Measurements from ENCODE around the gene AP3B1. TPM values are rescaled to one million over a fixed set of nuclear protein-coding genes. Genes with fewer than 3 reads are reported as not detected.

The AP3B1 gene
- total RNA-seq, 2 donors from 2014 or later: 34.5 to 40.6 TPM

DNA sequence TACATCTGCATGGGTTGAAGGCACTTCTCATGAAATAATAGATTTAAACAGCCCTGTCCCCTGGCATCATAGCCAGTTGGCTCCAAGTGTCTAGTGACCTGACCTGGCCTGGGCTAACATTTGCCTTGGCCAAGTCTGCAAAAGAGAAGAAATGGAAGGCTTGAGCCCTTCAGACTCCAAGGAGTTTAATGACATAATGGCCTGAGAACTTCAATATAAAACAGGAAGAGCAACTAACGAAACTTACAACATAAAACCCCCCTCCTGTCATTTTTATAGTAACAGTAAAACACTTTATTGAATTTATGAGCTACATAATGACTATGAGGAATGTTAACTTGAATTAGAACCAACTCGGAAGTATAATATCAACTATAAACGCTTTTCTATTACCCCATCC is 299.6 kb downstream of the AP3B1 start:
- Mint-ChIP-seq H3K27me3 (no peaks in the 10 kb centered on the region), H3K4me1 (peaks cover 2% of the 10 kb centered on the region), H3K36me3 (ENCODE audit: low read depth) (peaks cover 10% of the 10 kb centered on the region), H3K27ac (no peak overlapping the region), H3K4me3 (no peak overlapping the region)
- no peak for ATAC-seq
- no peaks in the 10 kb centered on the region for H3K9me3 ChIP-seq (ENCODE audit: control insufficient read depth, low read length, poor library complexity, severe bottlenecking)
- no peak for DNase-seq

- Mint-ChIP-seq H3K27me3 (no peaks in the 10 kb centered on the region), H3K36me3 (ENCODE audit: low read depth) (peaks cover 4% of the 10 kb centered on the region), H3K27ac (no peak overlapping the region), H3K4me3 (no peak overlapping the region), H3K4me1 (no peaks in the 10 kb centered on the region)
- ATAC-seq (no peak), DNase-seq (no peak)
- H3K9me3 ChIP-seq (ENCODE audit: control insufficient read depth, low read length, poor library complexity, severe bottlenecking): no peaks in the 10 kb centered on the region
Measured at GRCh38 chr5:77993855-77994318, 300.6 kb downstream of the AP3B1 start.

GRCh38 chr5:77993141-77993854 is 301.2 kb downstream of the AP3B1 start:
- peak overlapping the region; percentile 57 for H3K27ac Mint-ChIP-seq
- ATAC-seq: no peak
- DNase-seq: no peak
- H3K4me1 Mint-ChIP-seq: no peaks in the 10 kb centered on the region
- no peaks in the 10 kb centered on the region for H3K9me3 ChIP-seq (ENCODE audit: control insufficient read depth, low read length, poor library complexity, severe bottlenecking)
- no peak overlapping the region for H3K4me3 Mint-ChIP-seq
- H3K36me3 Mint-ChIP-seq (ENCODE audit: low read depth): peaks cover 4% of the 10 kb centered on the region
- no peaks in the 10 kb centered on the region for H3K27me3 Mint-ChIP-seq

DNA sequence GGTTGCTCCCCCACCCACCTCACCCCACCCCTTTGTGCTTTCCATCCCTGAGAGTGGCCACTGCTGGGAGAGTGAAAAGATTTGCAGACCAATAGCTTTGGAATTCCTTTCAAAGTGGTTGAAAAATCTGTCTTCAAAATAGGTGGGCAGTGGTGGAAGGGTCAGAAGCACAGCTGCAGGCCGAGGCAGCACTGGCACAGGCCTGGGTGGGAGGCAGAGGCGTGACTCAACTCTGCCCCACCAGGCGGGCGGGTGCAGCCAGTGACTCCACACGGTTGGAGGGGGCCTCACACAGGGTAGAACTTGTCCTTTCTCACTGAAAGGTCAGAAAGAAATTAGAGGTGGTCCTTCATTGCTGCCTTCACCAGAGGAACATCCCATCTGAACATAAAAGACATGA is 303.4 kb downstream of the AP3B1 start:
- ATAC-seq (no peak), DNase-seq (no peak)
- no peaks in the 10 kb centered on the region for H3K9me3 ChIP-seq (ENCODE audit: control insufficient read depth, low read length, poor library complexity, severe bottlenecking)
- no peak overlapping the region for H3K4me3 Mint-ChIP-seq
- H3K27ac Mint-ChIP-seq: no peak overlapping the region
- H3K36me3 Mint-ChIP-seq (ENCODE audit: low read depth): peaks cover 2% of the 10 kb centered on the region
- H3K4me1 Mint-ChIP-seq: no peaks in the 10 kb centered on the region
- H3K27me3 Mint-ChIP-seq: no peaks in the 10 kb centered on the region

GRCh38 chr5:77990020-77990419 is 304.5 kb downstream of the AP3B1 start:
- DNase-seq (no peak), ATAC-seq (no peak)
- Mint-ChIP-seq H3K36me3 (ENCODE audit: low read depth) (peaks cover 2% of the 10 kb centered on the region), H3K4me3 (no peak overlapping the region), H3K27ac (no peak overlapping the region), H3K4me1 (no peaks in the 10 kb centered on the region), H3K27me3 (no peaks in the 10 kb centered on the region)
- H3K9me3 ChIP-seq (ENCODE audit: control insufficient read depth, low read length, poor library complexity, severe bottlenecking): no peaks in the 10 kb centered on the region

DNA sequence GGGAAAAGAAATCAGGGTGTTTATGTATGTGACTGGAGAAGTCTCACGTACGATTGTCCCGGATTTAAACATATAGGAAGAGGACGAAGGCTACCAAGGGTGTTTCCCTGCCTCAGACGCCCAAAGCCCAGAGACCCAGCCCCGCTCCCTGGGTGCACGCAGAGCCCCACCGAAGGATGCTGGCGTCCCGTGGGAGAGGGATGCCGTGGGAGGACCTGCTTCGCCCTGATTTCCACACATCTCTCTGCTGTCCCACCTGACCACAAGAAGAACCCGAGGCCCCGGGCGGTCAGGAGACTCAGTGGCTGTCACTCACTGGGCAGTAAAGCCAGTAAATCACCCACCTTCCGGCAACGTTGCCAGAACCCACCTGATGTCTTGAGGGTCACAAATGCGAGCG is 306.5 kb downstream of the AP3B1 start:
- no peaks in the 10 kb centered on the region for H3K27me3 Mint-ChIP-seq

DNA sequence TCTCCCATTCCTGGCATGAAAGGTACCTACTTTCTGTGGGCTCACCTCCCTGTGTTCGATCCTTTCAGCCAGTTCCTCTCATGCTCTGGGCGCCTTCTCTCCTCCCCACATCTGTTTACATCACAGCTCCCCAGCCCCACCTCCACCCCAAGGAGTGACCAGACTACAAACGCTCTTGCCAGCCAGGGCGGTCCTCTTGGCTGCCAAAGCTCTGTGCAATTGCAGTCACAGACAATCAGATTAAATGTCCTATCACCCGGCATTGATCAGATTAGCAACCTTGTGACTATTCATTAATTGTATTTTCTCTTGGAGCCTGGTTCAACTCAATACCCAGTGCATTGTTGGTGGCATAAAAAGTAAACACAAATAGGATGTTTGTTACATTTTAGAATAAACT is 307.2 kb downstream of the AP3B1 start:
- no peaks in the 10 kb centered on the region for H3K4me1 Mint-ChIP-seq
- H3K4me3 Mint-ChIP-seq: no peak overlapping the region
- no peak overlapping the region for H3K27ac Mint-ChIP-seq
- H3K9me3 ChIP-seq (ENCODE audit: control insufficient read depth, low read length, poor library complexity, severe bottlenecking): no peaks in the 10 kb centered on the region
- H3K27me3 Mint-ChIP-seq: peaks cover 6% of the 10 kb centered on the region
- DNase-seq (no peak), ATAC-seq (no peak)
- H3K36me3 Mint-ChIP-seq (ENCODE audit: low read depth): no peaks in the 10 kb centered on the region

More for the DNA sequence above, 306.5 kb downstream of the AP3B1 start:
- H3K4me3 Mint-ChIP-seq: no peak overlapping the region
- ATAC-seq: no peak
- H3K36me3 Mint-ChIP-seq (ENCODE audit: low read depth): peaks cover under 1% of the 10 kb centered on the region
- no peak for DNase-seq
- H3K27ac Mint-ChIP-seq: no peak overlapping the region
- no peaks in the 10 kb centered on the region for H3K4me1 Mint-ChIP-seq
- no peaks in the 10 kb centered on the region for H3K9me3 ChIP-seq (ENCODE audit: control insufficient read depth, low read length, poor library complexity, severe bottlenecking)

DNA sequence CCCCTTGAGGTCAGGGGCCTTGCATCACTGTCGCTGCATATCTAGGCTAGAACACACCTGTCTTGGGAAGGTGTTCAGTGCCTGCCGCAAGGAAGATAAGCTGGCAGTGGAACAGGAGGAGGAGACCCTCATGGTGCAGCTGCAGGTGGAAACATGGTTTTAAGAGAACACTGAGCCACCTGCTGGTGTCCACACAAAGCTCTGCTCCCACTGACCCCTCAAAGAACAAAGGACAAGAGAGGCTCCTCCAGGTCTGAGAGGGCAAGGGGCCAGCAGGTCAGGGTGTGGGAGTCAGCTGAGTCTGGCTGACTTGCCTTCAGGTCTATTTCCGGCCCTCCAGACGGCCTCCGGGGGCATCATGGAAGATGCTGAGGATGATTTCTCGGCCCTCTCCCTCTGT is 308.2 kb downstream of the AP3B1 start:
- Mint-ChIP-seq H3K27ac (no peak overlapping the region), H3K4me1 (no peaks in the 10 kb centered on the region), H3K27me3 (peaks cover 8% of the 10 kb centered on the region), H3K36me3 (ENCODE audit: low read depth) (no peaks in the 10 kb centered on the region), H3K4me3 (no peak overlapping the region)
- DNase-seq: no peak
- ATAC-seq: no peak
- H3K9me3 ChIP-seq (ENCODE audit: control insufficient read depth, low read length, poor library complexity, severe bottlenecking): no peaks in the 10 kb centered on the region

DNA sequence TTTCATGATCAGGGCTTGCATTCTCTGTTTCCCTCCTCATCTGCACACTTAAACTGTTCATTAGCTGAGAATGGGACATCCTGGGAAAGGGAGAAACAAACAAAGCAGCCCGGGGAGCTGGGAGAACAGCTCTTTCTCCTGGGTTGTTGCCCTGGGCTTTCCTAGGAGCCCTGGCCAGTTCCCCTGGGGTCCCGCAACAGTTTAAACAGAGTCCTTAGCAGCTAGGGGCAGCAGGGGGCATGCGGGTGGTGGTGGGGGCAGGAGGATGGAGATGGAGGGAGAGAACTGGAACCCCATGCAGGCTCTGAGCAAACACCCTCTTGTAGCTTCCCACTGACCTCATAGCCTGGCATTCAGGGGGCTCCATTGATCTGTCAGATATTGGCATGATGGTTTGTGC is 309.3 kb downstream of the AP3B1 start:
- H3K9me3 ChIP-seq (ENCODE audit: control insufficient read depth, low read length, poor library complexity, severe bottlenecking): no peaks in the 10 kb centered on the region
- Mint-ChIP-seq H3K4me1 (no peaks in the 10 kb centered on the region), H3K36me3 (ENCODE audit: low read depth) (no peaks in the 10 kb centered on the region), H3K27ac (no peak overlapping the region), H3K27me3 (peaks cover 11% of the 10 kb centered on the region), H3K4me3 (no peak overlapping the region)
- no peak for ATAC-seq
- no peak for DNase-seq

DNA sequence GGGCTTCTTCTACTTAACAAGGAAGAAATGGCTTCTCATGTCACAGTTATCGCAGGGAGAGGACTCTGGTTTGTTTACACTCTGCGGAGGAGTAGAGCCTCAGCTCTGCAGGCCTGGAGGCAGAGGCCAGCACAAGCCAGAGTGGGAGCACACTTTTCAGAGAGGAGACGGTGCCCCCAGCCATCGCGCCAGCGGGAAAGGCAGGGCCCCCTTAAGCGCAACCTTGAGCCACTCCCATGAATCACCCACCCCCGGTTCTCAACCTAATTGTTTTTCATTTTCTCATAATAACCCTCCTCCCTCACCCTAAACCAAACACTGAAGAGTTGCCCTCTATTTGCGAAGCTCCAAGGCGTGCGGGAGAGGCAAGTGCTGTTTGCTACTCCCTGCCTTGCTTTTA is 309.9 kb downstream of the AP3B1 start:
- H3K4me3 Mint-ChIP-seq: no peak overlapping the region
- no peak for ATAC-seq

DNA sequence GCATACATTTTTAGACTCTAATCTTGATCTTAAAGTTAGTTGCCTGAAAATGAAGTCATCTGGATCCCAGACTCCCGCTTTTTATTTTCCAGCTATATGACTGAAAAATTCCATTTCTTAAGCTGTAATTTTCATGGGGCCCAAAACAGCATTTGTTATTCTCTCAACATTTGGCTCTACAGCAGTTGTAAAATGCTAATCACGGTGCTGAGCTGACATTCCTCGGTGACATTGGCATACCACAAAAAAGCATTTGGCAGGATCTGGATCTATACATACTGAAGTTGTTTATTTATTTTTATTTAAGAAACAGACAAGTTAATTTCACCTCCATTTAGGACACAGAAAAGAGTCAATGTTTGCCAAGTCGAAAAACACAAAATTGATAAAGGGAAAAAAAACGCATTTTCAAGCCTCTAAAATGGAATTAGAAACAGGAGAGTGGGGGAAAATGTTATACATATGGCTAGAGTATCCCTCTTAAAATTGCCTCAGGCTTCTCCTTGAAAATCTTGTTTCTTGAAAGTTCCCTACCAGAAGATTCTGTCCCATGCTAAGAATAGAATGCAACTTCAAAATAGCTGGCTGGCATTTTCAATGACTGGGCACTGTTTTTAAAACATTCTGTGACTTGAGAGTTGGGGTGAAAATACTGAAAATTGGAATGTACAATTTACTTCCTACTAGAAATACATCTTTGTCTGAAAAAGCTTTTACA is 310.9 kb downstream of the AP3B1 start:
- no peaks in the 10 kb centered on the region for H3K36me3 Mint-ChIP-seq (ENCODE audit: low read depth)
- no peaks in the 10 kb centered on the region for H3K9me3 ChIP-seq (ENCODE audit: control insufficient read depth, low read length, poor library complexity, severe bottlenecking)
- H3K4me3 Mint-ChIP-seq: no peak overlapping the region
- H3K4me1 Mint-ChIP-seq: no peaks in the 10 kb centered on the region
- DNase-seq: no peak
- peaks cover 24% of the 10 kb centered on the region for H3K27me3 Mint-ChIP-seq
- H3K27ac Mint-ChIP-seq: no peak overlapping the region
- no peak for ATAC-seq

More for the DNA sequence above, 309.9 kb downstream of the AP3B1 start:
- H3K27ac Mint-ChIP-seq: no peak overlapping the region
- DNase-seq: no peak
- no peaks in the 10 kb centered on the region for H3K36me3 Mint-ChIP-seq (ENCODE audit: low read depth)
- H3K4me1 Mint-ChIP-seq: no peaks in the 10 kb centered on the region
- H3K9me3 ChIP-seq (ENCODE audit: control insufficient read depth, low read length, poor library complexity, severe bottlenecking): no peaks in the 10 kb centered on the region
- H3K27me3 Mint-ChIP-seq: peaks cover 17% of the 10 kb centered on the region

- Mint-ChIP-seq H3K27ac (no peak overlapping the region), H3K4me3 (no peak overlapping the region), H3K36me3 (ENCODE audit: low read depth) (peaks cover 4% of the 10 kb centered on the region), H3K27me3 (peaks cover 35% of the 10 kb centered on the region), H3K4me1 (no peaks in the 10 kb centered on the region)
- H3K9me3 ChIP-seq (ENCODE audit: control insufficient read depth, low read length, poor library complexity, severe bottlenecking): no peaks in the 10 kb centered on the region
- ATAC-seq (no peak), DNase-seq (no peak)
Measured at GRCh38 chr5:77981820-77982219, 312.7 kb downstream of the AP3B1 start.

- Mint-ChIP-seq H3K4me1 (peaks cover 8% of the 10 kb centered on the region), H3K27me3 (peaks cover 70% of the 10 kb centered on the region), H3K36me3 (ENCODE audit: low read depth) (peaks cover 6% of the 10 kb centered on the region), H3K4me3 (no peak overlapping the region), H3K27ac (no peak overlapping the region)
- no peaks in the 10 kb centered on the region for H3K9me3 ChIP-seq (ENCODE audit: control insufficient read depth, low read length, poor library complexity, severe bottlenecking)
- ATAC-seq: no peak
- DNase-seq: no peak
Measured at GRCh38 chr5:77974576-77974975, 319.9 kb downstream of the AP3B1 start.

GRCh38 chr5:77973253-77973609 is 321.3 kb downstream of the AP3B1 start:
- H3K9me3 ChIP-seq (ENCODE audit: control insufficient read depth, low read length, poor library complexity, severe bottlenecking): no peaks in the 10 kb centered on the region
- ATAC-seq (no peak), DNase-seq (no peak)
- Mint-ChIP-seq H3K27me3 (peaks cover 72% of the 10 kb centered on the region), H3K27ac (no peak overlapping the region), H3K4me1 (peaks cover 8% of the 10 kb centered on the region), H3K36me3 (ENCODE audit: low read depth) (peaks cover 6% of the 10 kb centered on the region), H3K4me3 (peak overlapping the region; percentile 79)
